Rectal smooth muscle tissue (tissue), 1 donor: ENCODE results near the gene AP1AR.

Source experiments
- H3K27ac ChIP-seq: one replicate; pipeline ENCODE4 v1.7.0; 2013; ENCODE audit warnings: low read depth, low read length, inconsistent platforms
- H3K27me3 ChIP-seq: one replicate; pipeline ENCODE4 v1.7.0; 2013; ENCODE audit warnings: low read length; ENCODE audit not compliant: control insufficient read depth, insufficient read depth
- H3K36me3 ChIP-seq: one replicate; pipeline ENCODE4 v1.7.0; 2013; ENCODE audit warnings: low read length; ENCODE audit not compliant: control insufficient read depth, insufficient read depth
- H3K4me1 ChIP-seq: one replicate; pipeline ENCODE4 v1.7.0; 2013; ENCODE audit warnings: low read length; ENCODE audit not compliant: control insufficient read depth, insufficient read depth
- H3K4me3 ChIP-seq: one replicate; pipeline ENCODE4 v1.7.0; 2013; ENCODE audit warnings: low read length
- H3K9ac ChIP-seq: one replicate; pipeline ENCODE4 v1.7.0; 2013; ENCODE audit warnings: low read length

AP1AR gene

DNA sequence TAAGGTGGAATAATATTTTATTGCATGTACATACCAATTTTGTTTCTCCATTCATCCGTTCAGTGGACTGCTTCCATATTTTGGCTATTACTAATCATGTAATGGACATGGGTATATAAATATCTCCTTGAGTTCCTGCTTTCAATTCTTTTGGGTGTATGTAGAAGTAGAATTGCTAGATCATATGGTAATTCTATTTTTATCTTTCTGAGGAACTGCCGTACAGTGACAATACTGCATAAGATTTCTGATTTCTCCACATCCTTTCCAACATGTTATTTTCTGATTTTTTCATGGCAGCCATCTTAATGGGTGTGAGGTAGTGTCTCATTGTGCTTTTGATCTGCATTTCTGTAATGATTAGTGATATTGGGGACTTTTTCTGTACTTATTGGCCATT, 84.8 kb downstream of the AP1AR start:
- Histone ChIP-seq H3K27ac (no peak overlapping the region), H3K27me3 (no peaks in the 10 kb centered on the region), H3K4me1 (no peaks in the 10 kb centered on the region), H3K4me3 (no peak overlapping the region), H3K9ac (no peak overlapping the region), H3K36me3 (no peaks in the 10 kb centered on the region)

- no peak overlapping the region for H3K9ac ChIP-seq
- no peaks in the 10 kb centered on the region for H3K36me3 ChIP-seq
- H3K4me3 ChIP-seq: no peak overlapping the region
- no peak overlapping the region for H3K27ac ChIP-seq
- no peaks in the 10 kb centered on the region for H3K4me1 ChIP-seq
- H3K27me3 ChIP-seq: no peaks in the 10 kb centered on the region
These were observed 86.9 kb downstream of the AP1AR start for GRCh38 chr4:112318239-112319142.
